ENCODE measurements around the gene HHIP. TPM values are rescaled to one million over a fixed set of nuclear protein-coding genes. Genes with fewer than 3 reads are reported as not detected.
"Not testable (repeated sequence)": the region's sequence is repeated elsewhere in the genome, so short reads cannot be mapped to it uniquely, and the experiment has no call there.

The HHIP gene
- total and polyA plus RNA-seq, 3 experiments from 2014 or later: not detected

DNA sequence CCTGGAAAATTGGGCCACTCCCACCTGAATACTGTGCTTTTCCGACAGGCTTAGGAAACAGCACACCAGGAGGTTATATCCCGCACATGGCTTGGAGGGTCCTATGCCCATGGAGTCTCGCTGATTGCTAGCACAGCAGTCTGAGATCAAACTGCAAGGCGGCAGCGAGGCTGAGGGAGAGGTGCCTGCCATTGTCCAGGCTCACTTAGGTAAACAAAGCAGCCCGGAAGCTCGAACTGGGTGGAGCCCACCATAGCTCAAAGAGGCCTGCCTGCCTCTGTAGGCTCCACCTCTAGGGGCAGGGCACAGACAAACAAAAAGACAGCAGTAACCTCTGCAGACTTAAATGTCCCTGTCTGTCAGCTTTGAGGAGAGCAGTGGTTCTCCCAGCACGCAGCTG is 122.9 kb downstream of the HHIP start:
- H3K27ac Mint-ChIP-seq; H3K36me3 ChIP-seq (ENCODE audit: insufficient read depth, low read length); H3K9me3 ChIP-seq (ENCODE audit: low read length); POLR2A ChIA-PET; H3K4me3 ChIP-seq (ENCODE audit: low read length); H3K27me3 Mint-ChIP-seq; CTCF ChIA-PET; H3K27me3 ChIP-seq (ENCODE audit: insufficient read depth, low read length, poor library complexity, severe bottlenecking); H3K4me1 Mint-ChIP-seq; H3K27ac ChIP-seq (ENCODE audit: low read depth, low read length); DNase-seq; H3K4me1 ChIP-seq (ENCODE audit: insufficient read depth, low read length); H3K36me3 Mint-ChIP-seq; H3K4me3 Mint-ChIP-seq: not testable (repeated sequence)
- peaks cover 9 to 27% (median 12%) of the 10 kb centered on the region in 5 donors for H3K9me3 Mint-ChIP-seq

DNA sequence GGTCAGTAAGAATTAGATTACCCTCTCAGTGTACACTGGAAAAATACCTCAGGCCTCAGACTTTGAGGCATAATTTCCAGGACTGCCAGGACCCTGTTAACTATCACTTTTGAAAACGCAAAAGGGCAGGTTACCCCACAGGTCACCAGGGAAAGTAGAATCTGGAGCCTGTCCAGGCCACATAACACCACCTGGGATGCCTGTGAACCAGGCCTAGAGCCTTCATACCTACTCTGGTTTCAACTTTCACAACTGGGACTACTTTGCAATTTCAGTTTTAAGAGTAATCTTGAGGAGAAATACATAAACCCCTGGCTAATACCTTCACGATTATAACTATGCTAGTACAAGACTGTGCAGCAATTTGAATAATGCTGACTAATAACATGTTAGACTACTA is 132.4 kb downstream of the HHIP start:
- DNase-seq: no peak
- POLR2A ChIA-PET: no interaction called here

DNA sequence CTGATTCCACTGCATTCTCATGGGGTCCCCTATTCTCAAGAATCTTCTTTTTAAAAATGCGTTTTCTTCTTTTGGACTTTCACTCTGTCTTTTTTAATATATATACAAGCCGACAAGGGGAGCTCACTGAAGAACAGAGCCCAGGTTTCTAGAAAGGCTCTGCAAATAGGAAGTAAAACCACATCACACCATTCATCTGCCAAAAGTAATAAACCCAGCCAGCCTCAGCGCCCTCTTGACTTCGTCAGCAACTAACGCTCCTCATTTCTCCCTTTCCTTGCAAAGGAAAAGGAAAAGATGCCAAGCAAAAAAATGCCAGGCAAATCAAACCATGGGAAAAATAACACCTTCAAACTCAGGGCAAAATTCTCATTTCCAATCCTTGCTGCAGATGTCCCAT is 136.4 kb downstream of the HHIP start:
- CTCF ChIA-PET: no interaction called here

More for the DNA sequence above, 132.4 kb downstream of the HHIP start:
- no peaks in the 10 kb centered on the region for H3K36me3 Mint-ChIP-seq
- H3K4me1 Mint-ChIP-seq: no peaks in the 10 kb centered on the region
- Histone ChIP-seq H3K36me3 (ENCODE audit: insufficient read depth, low read length) (no peaks in the 10 kb centered on the region), H3K27me3 (ENCODE audit: insufficient read depth, low read length, poor library complexity, severe bottlenecking) (no peaks in the 10 kb centered on the region), H3K4me1 (ENCODE audit: insufficient read depth, low read length) (no peaks in the 10 kb centered on the region), H3K27ac (ENCODE audit: low read depth, low read length) (no peak overlapping the region), H3K9me3 (ENCODE audit: low read length) (no peaks in the 10 kb centered on the region), H3K4me3 (ENCODE audit: low read length) (no peak overlapping the region)
- no peak overlapping the region for H3K4me3 Mint-ChIP-seq
- peaks cover 0 to 4% (median 0%) of the 10 kb centered on the region in 5 donors for H3K9me3 Mint-ChIP-seq
- no peaks in the 10 kb centered on the region for H3K27me3 Mint-ChIP-seq
- H3K27ac Mint-ChIP-seq: no peak overlapping the region
- CTCF ChIA-PET: no interaction called here

DNA sequence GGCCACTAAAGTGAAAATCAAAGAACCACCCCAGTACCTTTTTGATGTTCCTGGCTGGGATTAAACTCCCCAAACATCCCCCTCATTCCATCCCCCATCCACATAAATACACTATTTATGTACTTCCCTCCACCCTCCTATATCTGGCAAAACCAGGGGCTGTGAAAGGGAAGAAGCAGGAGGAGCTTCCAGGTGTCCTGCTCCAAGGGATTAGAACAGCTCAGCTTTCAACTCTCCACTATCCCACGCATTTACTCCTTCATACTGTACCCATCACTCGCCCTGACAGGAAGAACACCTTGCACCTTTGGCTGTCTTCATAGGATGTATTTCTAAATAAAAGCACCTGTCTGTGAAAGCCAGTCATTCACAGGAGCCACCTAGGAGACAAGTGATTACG is 140.0 kb downstream of the HHIP start:
- no peak overlapping the region for H3K4me3 Mint-ChIP-seq
- POLR2A ChIA-PET: no interaction called here
- CTCF ChIA-PET: no interaction called here

More for the DNA sequence above, 136.4 kb downstream of the HHIP start:
- Mint-ChIP-seq H3K36me3 (no peaks in the 10 kb centered on the region), H3K9me3 (peaks cover 0 to 3% (median 2%) of the 10 kb centered on the region in 5 donors), H3K4me3 (no peak overlapping the region), H3K4me1 (no peaks in the 10 kb centered on the region), H3K27me3 (no peaks in the 10 kb centered on the region), H3K27ac (no peak overlapping the region)
- no peak overlapping the region for H3K4me3 ChIP-seq (ENCODE audit: low read length)
- H3K9me3 ChIP-seq (ENCODE audit: low read length): no peaks in the 10 kb centered on the region
- no peaks in the 10 kb centered on the region for H3K27me3 ChIP-seq (ENCODE audit: insufficient read depth, low read length, poor library complexity, severe bottlenecking)
- DNase-seq: no peak
- H3K27ac ChIP-seq (ENCODE audit: low read depth, low read length): no peak overlapping the region
- POLR2A ChIA-PET: no interaction called here
- no peaks in the 10 kb centered on the region for H3K4me1 ChIP-seq (ENCODE audit: insufficient read depth, low read length)
- H3K36me3 ChIP-seq (ENCODE audit: insufficient read depth, low read length): no peaks in the 10 kb centered on the region

DNA sequence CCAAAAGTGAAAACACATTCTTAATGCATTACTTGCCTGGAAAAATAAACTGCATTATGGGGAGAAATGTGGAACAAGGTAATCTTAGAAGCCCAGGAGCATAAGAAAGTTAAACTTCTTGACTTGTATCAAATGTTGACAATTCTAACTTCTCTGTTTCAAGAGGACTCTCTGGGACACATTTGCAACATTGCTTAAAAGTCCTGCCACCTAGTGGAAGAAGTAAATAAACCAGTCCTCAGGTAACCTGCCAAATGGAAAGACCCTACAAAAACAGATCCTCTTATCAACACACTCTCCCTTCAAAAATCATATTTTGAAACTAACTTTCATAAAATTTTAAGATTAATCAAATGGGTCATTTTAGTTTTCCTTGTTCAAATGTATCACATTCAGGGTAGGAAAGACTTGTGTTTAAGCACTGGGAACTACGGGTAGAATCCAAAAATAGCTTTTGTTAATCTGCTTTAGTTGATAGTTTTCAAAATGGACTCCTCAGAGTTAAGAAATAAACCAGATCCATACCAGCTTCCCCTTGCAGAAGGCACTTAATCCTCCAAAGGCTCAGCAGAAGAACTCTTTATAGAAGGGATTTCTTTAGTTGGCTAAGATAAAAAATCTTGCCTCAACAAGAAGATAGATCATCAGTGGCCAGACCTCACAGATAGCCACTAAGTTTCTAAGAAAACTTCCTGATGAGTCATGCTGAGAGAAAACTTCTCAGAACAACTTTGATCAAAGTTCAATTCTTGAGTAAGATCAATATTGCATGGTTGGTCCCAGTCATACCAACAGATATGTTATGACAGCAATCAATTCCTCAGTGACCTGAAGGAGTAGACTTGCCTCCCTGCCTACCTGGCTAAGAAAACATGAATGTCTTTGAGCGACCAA is 141.7 kb downstream of the HHIP start:
- Histone ChIP-seq H3K4me1 (ENCODE audit: insufficient read depth, low read length) (no peaks in the 10 kb centered on the region), H3K27me3 (ENCODE audit: insufficient read depth, low read length, poor library complexity, severe bottlenecking) (no peaks in the 10 kb centered on the region), H3K27ac (ENCODE audit: low read depth, low read length) (no peak overlapping the region), H3K36me3 (ENCODE audit: insufficient read depth, low read length) (no peaks in the 10 kb centered on the region), H3K9me3 (ENCODE audit: low read length) (no peaks in the 10 kb centered on the region), H3K4me3 (ENCODE audit: low read length) (no peak overlapping the region)
- peaks cover 0 to 6% (median 0%) of the 10 kb centered on the region in 5 donors for H3K9me3 Mint-ChIP-seq
- DNase-seq: no peak
- H3K27me3 Mint-ChIP-seq: no peaks in the 10 kb centered on the region
- no peaks in the 10 kb centered on the region for H3K4me1 Mint-ChIP-seq
- ChIA-PET CTCF (no interaction called here), POLR2A (no interaction called here)
- H3K27ac Mint-ChIP-seq: no peak overlapping the region
- no peaks in the 10 kb centered on the region for H3K36me3 Mint-ChIP-seq
- no peak overlapping the region for H3K4me3 Mint-ChIP-seq

More for the DNA sequence above, 140.0 kb downstream of the HHIP start:
- peaks cover 0 to 6% (median 0%) of the 10 kb centered on the region in 5 donors for H3K9me3 Mint-ChIP-seq
- DNase-seq: no peak
- no peaks in the 10 kb centered on the region for H3K4me1 Mint-ChIP-seq
- Histone ChIP-seq H3K27me3 (ENCODE audit: insufficient read depth, low read length, poor library complexity, severe bottlenecking) (no peaks in the 10 kb centered on the region), H3K27ac (ENCODE audit: low read depth, low read length) (no peak overlapping the region), H3K9me3 (ENCODE audit: low read length) (no peaks in the 10 kb centered on the region), H3K4me3 (ENCODE audit: low read length) (no peak overlapping the region), H3K36me3 (ENCODE audit: insufficient read depth, low read length) (no peaks in the 10 kb centered on the region), H3K4me1 (ENCODE audit: insufficient read depth, low read length) (no peaks in the 10 kb centered on the region)
- no peaks in the 10 kb centered on the region for H3K36me3 Mint-ChIP-seq
- H3K27ac Mint-ChIP-seq: no peak overlapping the region
- H3K27me3 Mint-ChIP-seq: no peaks in the 10 kb centered on the region

DNA sequence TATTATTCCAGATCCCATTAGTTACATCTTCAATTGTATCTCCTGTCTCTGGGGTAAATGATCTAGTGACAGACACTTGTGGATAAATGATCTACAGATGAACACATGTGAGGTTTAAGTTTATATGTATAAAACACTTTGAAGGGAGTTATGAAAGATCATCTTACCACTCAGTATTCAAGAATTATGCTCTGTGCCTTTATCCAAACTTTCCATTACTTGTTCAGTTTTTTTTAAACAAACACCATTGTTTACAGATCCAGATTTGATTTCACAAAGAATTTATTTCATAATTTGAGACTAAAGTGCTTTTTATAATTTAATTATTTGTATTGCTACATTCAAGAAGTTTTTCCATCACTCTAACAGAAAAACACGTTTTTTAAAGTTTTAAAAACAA is 142.5 kb downstream of the HHIP start:
- Mint-ChIP-seq H3K36me3 (no peaks in the 10 kb centered on the region), H3K4me1 (no peaks in the 10 kb centered on the region), H3K27me3 (no peaks in the 10 kb centered on the region), H3K4me3 (no peak overlapping the region), H3K27ac (no peak overlapping the region), H3K9me3 (peaks cover 0 to 10% (median 0%) of the 10 kb centered on the region in 5 donors)
- Histone ChIP-seq H3K27me3 (ENCODE audit: insufficient read depth, low read length, poor library complexity, severe bottlenecking) (no peaks in the 10 kb centered on the region), H3K9me3 (ENCODE audit: low read length) (no peaks in the 10 kb centered on the region), H3K27ac (ENCODE audit: low read depth, low read length) (no peak overlapping the region), H3K36me3 (ENCODE audit: insufficient read depth, low read length) (no peaks in the 10 kb centered on the region), H3K4me1 (ENCODE audit: insufficient read depth, low read length) (no peaks in the 10 kb centered on the region), H3K4me3 (ENCODE audit: low read length) (no peak overlapping the region)
- ChIA-PET CTCF (no interaction called here), POLR2A (no interaction called here)
- no peak for DNase-seq

DNA sequence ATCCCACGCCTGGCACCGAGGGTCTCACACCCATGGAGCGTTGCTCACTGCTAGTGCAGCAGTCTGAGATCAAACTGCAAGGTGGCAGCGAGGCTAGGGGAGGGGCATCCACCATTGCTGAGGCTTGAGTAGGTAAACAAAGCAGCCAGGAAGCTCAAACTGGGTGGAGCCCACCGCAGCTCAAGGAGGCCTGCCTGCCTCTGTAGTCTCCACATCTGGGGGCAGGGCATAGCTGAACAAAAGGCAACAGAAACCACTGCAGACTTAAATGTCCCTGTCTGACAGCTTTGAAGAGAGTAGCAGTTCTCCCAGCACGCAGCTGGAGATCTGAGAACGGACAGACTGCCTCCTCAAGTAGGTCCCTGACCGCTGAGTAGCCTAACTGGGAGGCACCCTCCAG is 146.0 kb downstream of the HHIP start:
- H3K4me3 Mint-ChIP-seq; DNase-seq; H3K27me3 ChIP-seq (ENCODE audit: insufficient read depth, low read length, poor library complexity, severe bottlenecking); CTCF ChIA-PET; H3K4me3 ChIP-seq (ENCODE audit: low read length); H3K4me1 ChIP-seq (ENCODE audit: insufficient read depth, low read length); H3K36me3 Mint-ChIP-seq; H3K27me3 Mint-ChIP-seq; H3K4me1 Mint-ChIP-seq; POLR2A ChIA-PET; H3K27ac Mint-ChIP-seq; H3K27ac ChIP-seq (ENCODE audit: low read depth, low read length); H3K36me3 ChIP-seq (ENCODE audit: insufficient read depth, low read length); H3K9me3 ChIP-seq (ENCODE audit: low read length): not testable (repeated sequence)
- peaks cover 1 to 21% (median 5%) of the 10 kb centered on the region in 5 donors for H3K9me3 Mint-ChIP-seq

All from CD8-positive, alpha-beta memory T cell (primary cell).